ENCODE data around the gene ATOSB. TPM values are rescaled to one million over a fixed set of nuclear protein-coding genes. Genes with fewer than 3 reads are reported as not detected.

The ATOSB gene
- total and polyA plus RNA-seq, 4 donors, result 2.8 to 29.8 (median 5.6) TPM

DNA sequence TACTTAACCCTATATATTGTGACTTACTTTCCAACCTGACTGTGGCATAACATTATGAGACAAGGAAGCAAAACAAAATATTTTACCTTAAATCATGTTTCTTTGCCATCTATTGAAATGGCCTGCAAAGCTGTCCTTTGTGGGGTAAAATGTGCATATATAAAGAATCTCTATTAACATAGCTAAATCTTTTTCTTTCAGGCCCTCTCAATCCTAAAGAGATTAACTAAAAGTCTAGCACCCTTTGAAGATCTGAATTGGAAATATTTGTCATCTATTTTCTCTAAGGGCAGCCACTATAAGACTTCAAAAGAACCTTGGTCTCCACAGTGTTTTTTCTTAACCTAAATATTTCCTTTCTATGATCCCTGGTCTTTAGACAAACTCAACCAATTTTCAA, 41.1 kb upstream of the ATOSB start:
- Histone ChIP-seq H3K9ac (ENCODE audit: low read depth in 1 of 2, low read length in 2 of 2) (no peak overlapping the region), H3K4me3 (ENCODE audit: low read depth in 1 of 3, low read length in 3 of 3) (no peak overlapping the region), H3K27me3 (ENCODE audit: control insufficient read depth in 4 of 4, insufficient read depth in 4 of 4, low read length in 3 of 4) (no peaks in the 10 kb centered on the region), H3K36me3 (ENCODE audit: control insufficient read depth in 4 of 4, insufficient read depth in 3 of 4, low read depth in 1 of 4, low read length in 3 of 4) (peaks cover 0 to 2% (median 0%) of the 10 kb centered on the region in 4 donors), H3K4me1 (ENCODE audit: control insufficient read depth in 4 of 4, insufficient read depth in 4 of 4, low read length in 3 of 4) (peaks cover 0 to 4% (median 0%) of the 10 kb centered on the region in 4 donors), H3K27ac (ENCODE audit: low read depth in 1 of 2, low read length in 2 of 2) (no peak overlapping the region), H3K9me3 (ENCODE audit: control insufficient read depth in 4 of 4, low read length in 3 of 4) (no peaks in the 10 kb centered on the region)
- no peak for TF ChIP-seq HNF4G (IDR thresholded peaks at IDR 0.05)
- TF ChIP-seq, protein P1, sequence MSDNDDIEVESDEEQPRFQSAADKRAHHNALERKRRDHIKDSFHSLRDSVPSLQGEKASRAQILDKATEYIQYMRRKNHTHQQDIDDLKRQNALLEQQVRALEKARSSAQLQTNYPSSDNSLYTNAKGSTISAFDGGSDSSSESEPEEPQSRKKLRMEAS (IDR thresholded peaks at IDR 0.05), result no peak
- TF ChIP-seq NR2F2 (IDR thresholded peaks at IDR 0.05), result no peak
- TF ChIP-seq TAF1 (conservative IDR thresholded peaks at IDR 0.05), result no peak
- TF ChIP-seq GABPA (IDR thresholded peaks at IDR 0.05 in 1 of 2, conservative IDR thresholded peaks at IDR 0.05 in 1 of 2), result no peak
- no peak for TF ChIP-seq RAD21 (IDR thresholded peaks at IDR 0.05)
- TF ChIP-seq FOXA1 (IDR thresholded peaks at IDR 0.05), result no peak
- TF ChIP-seq, protein P2, sequence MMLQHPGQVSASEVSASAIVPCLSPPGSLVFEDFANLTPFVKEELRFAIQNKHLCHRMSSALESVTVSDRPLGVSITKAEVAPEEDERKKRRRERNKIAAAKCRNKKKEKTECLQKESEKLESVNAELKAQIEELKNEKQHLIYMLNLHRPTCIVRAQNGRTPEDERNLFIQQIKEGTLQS (IDR thresholded peaks at IDR 0.05), result no peak
- TF ChIP-seq FOXA2 (IDR thresholded peaks at IDR 0.05), result no peak
- TF ChIP-seq, protein P3, sequence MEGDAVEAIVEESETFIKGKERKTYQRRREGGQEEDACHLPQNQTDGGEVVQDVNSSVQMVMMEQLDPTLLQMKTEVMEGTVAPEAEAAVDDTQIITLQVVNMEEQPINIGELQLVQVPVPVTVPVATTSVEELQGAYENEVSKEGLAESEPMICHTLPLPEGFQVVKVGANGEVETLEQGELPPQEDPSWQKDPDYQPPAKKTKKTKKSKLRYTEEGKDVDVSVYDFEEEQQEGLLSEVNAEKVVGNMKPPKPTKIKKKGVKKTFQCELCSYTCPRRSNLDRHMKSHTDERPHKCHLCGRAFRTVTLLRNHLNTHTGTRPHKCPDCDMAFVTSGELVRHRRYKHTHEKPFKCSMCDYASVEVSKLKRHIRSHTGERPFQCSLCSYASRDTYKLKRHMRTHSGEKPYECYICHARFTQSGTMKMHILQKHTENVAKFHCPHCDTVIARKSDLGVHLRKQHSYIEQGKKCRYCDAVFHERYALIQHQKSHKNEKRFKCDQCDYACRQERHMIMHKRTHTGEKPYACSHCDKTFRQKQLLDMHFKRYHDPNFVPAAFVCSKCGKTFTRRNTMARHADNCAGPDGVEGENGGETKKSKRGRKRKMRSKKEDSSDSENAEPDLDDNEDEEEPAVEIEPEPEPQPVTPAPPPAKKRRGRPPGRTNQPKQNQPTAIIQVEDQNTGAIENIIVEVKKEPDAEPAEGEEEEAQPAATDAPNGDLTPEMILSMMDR (IDR thresholded peaks at IDR 0.05; ENCODE audit: low read depth, low read length, missing input control), result no peak
- no peak for DNase-seq (ENCODE audit: low spot score)

DNA sequence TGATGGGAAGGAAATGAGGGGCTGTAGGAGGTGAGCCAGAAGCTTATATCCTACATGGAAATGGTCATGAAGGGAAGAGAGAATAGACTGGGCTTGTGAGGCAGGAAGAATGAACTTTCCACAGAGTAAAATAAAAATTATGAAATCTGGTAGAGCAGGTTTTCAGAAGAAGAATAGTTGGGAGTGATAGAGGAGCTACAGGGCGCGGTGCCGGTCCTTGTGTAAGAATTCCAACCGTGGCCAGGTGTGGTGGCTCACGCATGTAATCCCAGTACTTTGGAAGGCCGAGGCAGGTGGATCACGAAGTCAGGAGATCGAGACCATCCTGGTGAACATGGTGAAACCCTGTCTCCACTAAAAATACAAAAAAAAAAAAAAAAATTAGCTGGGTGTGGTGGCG, 37.3 kb upstream of the ATOSB start:
- H3K27me3 ChIP-seq (ENCODE audit: control insufficient read depth in 4 of 4, insufficient read depth in 4 of 4, low read length in 3 of 4), result no peaks in the 10 kb centered on the region
- no peak for DNase-seq (ENCODE audit: low spot score)
- TF ChIP-seq TAF1 (conservative IDR thresholded peaks at IDR 0.05) (no peak), GABPA (IDR thresholded peaks at IDR 0.05 in 1 of 2, conservative IDR thresholded peaks at IDR 0.05 in 1 of 2) (no peak), RAD21 (IDR thresholded peaks at IDR 0.05) (no peak), SP1 (IDR thresholded peaks at IDR 0.05) (no peak), FOXA2 (IDR thresholded peaks at IDR 0.05) (no peak), NR2F2 (IDR thresholded peaks at IDR 0.05) (no peak), EGR1 (IDR thresholded peaks at IDR 0.05; ENCODE audit: low read depth in 2 of 2) (no peak), YY1 (IDR thresholded peaks at IDR 0.05) (no peak), HNF4A (conservative IDR thresholded peaks at IDR 0.05) (no peak), FOXA1 (IDR thresholded peaks at IDR 0.05) (no peak), JUND (IDR thresholded peaks at IDR 0.05) (no peak), HNF4G (IDR thresholded peaks at IDR 0.05) (no peak), RXRA (IDR thresholded peaks at IDR 0.05) (no peak)
- TF ChIP-seq, protein P4, sequence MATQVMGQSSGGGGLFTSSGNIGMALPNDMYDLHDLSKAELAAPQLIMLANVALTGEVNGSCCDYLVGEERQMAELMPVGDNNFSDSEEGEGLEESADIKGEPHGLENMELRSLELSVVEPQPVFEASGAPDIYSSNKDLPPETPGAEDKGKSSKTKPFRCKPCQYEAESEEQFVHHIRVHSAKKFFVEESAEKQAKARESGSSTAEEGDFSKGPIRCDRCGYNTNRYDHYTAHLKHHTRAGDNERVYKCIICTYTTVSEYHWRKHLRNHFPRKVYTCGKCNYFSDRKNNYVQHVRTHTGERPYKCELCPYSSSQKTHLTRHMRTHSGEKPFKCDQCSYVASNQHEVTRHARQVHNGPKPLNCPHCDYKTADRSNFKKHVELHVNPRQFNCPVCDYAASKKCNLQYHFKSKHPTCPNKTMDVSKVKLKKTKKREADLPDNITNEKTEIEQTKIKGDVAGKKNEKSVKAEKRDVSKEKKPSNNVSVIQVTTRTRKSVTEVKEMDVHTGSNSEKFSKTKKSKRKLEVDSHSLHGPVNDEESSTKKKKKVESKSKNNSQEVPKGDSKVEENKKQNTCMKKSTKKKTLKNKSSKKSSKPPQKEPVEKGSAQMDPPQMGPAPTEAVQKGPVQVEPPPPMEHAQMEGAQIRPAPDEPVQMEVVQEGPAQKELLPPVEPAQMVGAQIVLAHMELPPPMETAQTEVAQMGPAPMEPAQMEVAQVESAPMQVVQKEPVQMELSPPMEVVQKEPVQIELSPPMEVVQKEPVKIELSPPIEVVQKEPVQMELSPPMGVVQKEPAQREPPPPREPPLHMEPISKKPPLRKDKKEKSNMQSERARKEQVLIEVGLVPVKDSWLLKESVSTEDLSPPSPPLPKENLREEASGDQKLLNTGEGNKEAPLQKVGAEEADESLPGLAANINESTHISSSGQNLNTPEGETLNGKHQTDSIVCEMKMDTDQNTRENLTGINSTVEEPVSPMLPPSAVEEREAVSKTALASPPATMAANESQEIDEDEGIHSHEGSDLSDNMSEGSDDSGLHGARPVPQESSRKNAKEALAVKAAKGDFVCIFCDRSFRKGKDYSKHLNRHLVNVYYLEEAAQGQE (IDR thresholded peaks at IDR 0.05), result no peak
- TF ChIP-seq, protein P2 (IDR thresholded peaks at IDR 0.05), result no peak
- TF ChIP-seq, protein P5, sequence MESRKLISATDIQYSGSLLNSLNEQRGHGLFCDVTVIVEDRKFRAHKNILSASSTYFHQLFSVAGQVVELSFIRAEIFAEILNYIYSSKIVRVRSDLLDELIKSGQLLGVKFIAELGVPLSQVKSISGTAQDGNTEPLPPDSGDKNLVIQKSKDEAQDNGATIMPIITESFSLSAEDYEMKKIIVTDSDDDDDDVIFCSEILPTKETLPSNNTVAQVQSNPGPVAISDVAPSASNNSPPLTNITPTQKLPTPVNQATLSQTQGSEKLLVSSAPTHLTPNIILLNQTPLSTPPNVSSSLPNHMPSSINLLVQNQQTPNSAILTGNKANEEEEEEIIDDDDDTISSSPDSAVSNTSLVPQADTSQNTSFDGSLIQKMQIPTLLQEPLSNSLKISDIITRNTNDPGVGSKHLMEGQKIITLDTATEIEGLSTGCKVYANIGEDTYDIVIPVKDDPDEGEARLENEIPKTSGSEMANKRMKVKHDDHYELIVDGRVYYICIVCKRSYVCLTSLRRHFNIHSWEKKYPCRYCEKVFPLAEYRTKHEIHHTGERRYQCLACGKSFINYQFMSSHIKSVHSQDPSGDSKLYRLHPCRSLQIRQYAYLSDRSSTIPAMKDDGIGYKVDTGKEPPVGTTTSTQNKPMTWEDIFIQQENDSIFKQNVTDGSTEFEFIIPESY (IDR thresholded peaks at IDR 0.05), result no peak
- TF ChIP-seq, protein P1 (IDR thresholded peaks at IDR 0.05), result no peak
- TF ChIP-seq, protein P3 (IDR thresholded peaks at IDR 0.05; ENCODE audit: low read depth, low read length, missing input control), result no peak
- 89% methylated on average over 9 of the region's 9 CpGs for WGBS
- H3K4me3 ChIP-seq (ENCODE audit: low read depth in 1 of 3, low read length in 3 of 3), result no peak overlapping the region
- H3K36me3 ChIP-seq (ENCODE audit: control insufficient read depth in 4 of 4, insufficient read depth in 3 of 4, low read depth in 1 of 4, low read length in 3 of 4), result peaks cover 0 to 2% (median 0%) of the 10 kb centered on the region in 4 donors
- no peak overlapping the region for H3K9ac ChIP-seq (ENCODE audit: low read depth in 1 of 2, low read length in 2 of 2)
- H3K4me1 ChIP-seq (ENCODE audit: control insufficient read depth in 4 of 4, insufficient read depth in 4 of 4, low read length in 3 of 4), result no peaks in the 10 kb centered on the region
- H3K27ac ChIP-seq (ENCODE audit: low read depth in 1 of 2, low read length in 2 of 2), result no peak overlapping the region
- H3K9me3 ChIP-seq (ENCODE audit: control insufficient read depth in 4 of 4, low read length in 3 of 4), result peaks cover 0 to 10% (median 3%) of the 10 kb centered on the region in 4 donors

Data from liver (tissue), 9 donors.